GM18907 (cell line): Measurements from ENCODE around the gene ZNF460.

Source experiments
- ATAC-seq: cut with Tn5 transposase; IDR thresholded peaks from one replicate; pipeline ENCODE4 v1.9.1; 2021; ENCODE audit warnings: mild to moderate bottlenecking, moderate library complexity; ENCODE audit not compliant: unreplicated experiment

ZNF460 gene

DNA sequence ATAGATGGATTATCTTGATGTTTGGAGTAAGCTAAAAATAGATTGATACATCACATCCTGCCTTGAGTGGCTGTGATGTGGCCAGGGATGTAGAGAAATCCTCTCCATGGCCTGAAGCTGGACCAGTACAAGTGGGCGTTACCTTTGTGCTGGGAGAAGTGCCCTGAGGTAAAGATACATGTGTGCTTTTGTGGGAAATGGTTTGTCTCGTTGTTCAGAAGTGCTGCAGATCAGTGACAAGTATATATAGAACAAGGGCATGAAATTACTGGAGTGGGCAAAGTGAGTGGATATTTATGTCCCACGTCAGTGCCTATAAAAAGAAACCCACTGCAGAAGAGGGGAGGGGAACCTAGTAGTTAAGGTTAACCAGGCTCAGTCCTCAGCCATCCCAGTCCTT lies 58.6 kb downstream of the ZNF460 start:
- no peak for ATAC-seq

- ATAC-seq: no peak
Observed at GRCh38 chr19:57342582-57342981, 62.3 kb downstream of the ZNF460 start.
